Stomach smooth muscle (tissue), 2 donors: ENCODE results near the gene SPTBN5.

Source experiments
- H3K27ac ChIP-seq: one replicate; pipeline ENCODE4 v1.7.0; 2013; ENCODE audit warnings: mild to moderate bottlenecking, low read length, inconsistent platforms
- H3K27me3 ChIP-seq, 2 donors: one replicate each; pipeline ENCODE4 v1.7.0; 2013; ENCODE audit warnings: low read length in 2 of 2; ENCODE audit not compliant: insufficient read depth in 2 of 2, control insufficient read depth in 1 of 2
- H3K36me3 ChIP-seq, 2 donors: one replicate each; pipeline ENCODE4 v1.7.0; 2013; ENCODE audit warnings: low read length in 2 of 2; ENCODE audit not compliant: control insufficient read depth in 2 of 2, insufficient read depth in 2 of 2
- H3K4me1 ChIP-seq: one replicate; pipeline ENCODE4 v1.7.0; 2013; ENCODE audit warnings: low read length; ENCODE audit not compliant: control insufficient read depth, insufficient read depth
- H3K4me3 ChIP-seq, 2 donors: one replicate each; pipeline ENCODE4 v1.7.0; 2013; ENCODE audit warnings: low read length in 2 of 2
- H3K9ac ChIP-seq, 2 donors: one replicate each; pipeline ENCODE4 v1.7.0; 2013; ENCODE audit warnings: low read length in 2 of 2, mild to moderate bottlenecking in 1 of 2
- H3K9me3 ChIP-seq, 2 donors: one replicate each; pipeline ENCODE4 v1.7.0; 2013; ENCODE audit warnings: low read length in 2 of 2; ENCODE audit not compliant: control insufficient read depth in 2 of 2
- donor health status: healthy.
- donor health status: Pancreatic carcinoma.

Gene SPTBN5

DNA sequence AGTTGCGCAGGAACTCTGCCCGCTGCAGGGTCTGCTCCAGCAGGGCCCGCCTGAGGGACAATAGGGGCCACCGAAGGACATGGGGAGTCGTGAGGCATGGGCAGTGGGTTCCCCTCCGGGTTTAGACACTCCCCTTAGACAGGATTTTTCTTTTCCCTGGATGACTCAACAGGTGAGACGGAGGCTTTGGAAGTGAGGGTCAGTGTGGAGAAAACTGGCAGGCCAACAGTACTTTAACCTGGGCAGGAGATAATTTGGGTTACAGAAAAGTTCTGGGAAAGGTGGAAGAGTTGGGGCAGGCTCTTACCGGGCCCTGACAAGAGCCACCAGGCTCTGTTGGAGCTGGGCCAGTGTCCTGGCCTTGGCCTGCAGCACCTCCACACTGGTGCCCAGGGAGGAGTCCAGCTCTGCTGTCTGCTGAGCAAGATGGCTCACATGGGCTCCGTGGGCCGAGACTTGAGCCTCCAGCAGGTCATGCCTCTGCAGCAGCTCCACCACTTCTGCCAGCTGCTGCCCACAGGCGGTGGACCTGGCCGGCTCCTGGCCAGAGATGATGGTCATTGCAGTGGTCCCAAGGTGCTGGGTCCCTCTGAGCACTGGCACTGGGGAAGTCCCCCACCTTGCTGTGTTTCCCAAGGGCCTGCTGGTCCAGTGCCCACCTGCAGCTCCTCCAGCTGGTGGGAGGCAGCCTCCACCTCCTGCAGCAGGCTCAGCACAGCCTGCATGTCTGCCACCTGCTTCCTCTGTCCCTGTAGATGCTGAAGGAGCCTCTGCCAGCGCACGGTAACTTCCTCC lies 11.0 kb downstream of the SPTBN5 start:
- Histone ChIP-seq H3K9me3 (no peaks in the 10 kb centered on the region), H3K36me3 (no peaks in the 10 kb centered on the region), H3K4me1 (peaks cover 14% of the 10 kb centered on the region), H3K27ac (no peak overlapping the region), H3K27me3 (peaks cover 6 to 12% of the 10 kb centered on the region in 2 donors), H3K4me3 (peak overlapping the region in 1 of 2 donors; percentile 61), H3K9ac (no peak overlapping the region)

- H3K4me3 ChIP-seq = peak overlapping the region; percentile 46 to 61
These were observed 11.7 kb downstream of the SPTBN5 start for GRCh38 chr15:41881920-41882688.

DNA sequence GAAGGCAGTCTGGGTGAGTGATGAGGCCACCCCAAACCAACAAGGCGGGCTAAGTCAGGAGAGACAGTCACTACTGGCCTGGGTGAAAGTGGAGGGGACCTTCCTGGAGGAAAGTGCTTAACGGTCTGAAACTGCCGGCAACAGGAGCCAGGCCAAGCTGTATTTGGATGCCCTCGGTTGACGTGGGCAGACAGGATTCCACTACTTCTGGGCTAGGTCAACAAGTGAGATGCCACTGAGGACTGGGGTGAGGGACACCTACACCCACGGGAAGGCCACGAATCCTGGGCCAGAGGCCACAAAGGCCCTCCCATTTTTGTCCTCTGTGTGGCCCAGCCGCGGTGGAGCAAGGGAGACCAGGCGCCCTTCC lies 12.3 kb downstream of the SPTBN5 start:
- Histone ChIP-seq H3K36me3 (no peaks in the 10 kb centered on the region), H3K27ac (no peak overlapping the region), H3K4me1 (peaks cover 14% of the 10 kb centered on the region), H3K4me3 (no peak overlapping the region), H3K9ac (no peak overlapping the region), H3K9me3 (no peaks in the 10 kb centered on the region), H3K27me3 (peaks cover 6 to 12% of the 10 kb centered on the region in 2 donors)

More at GRCh38 chr15:41881920-41882688, 11.7 kb downstream of the SPTBN5 start:
- Histone ChIP-seq H3K27me3 (peaks cover 6 to 12% of the 10 kb centered on the region in 2 donors), H3K9ac (no peak overlapping the region), H3K4me1 (peaks cover 14% of the 10 kb centered on the region), H3K27ac (no peak overlapping the region), H3K9me3 (no peaks in the 10 kb centered on the region), H3K36me3 (no peaks in the 10 kb centered on the region)

DNA sequence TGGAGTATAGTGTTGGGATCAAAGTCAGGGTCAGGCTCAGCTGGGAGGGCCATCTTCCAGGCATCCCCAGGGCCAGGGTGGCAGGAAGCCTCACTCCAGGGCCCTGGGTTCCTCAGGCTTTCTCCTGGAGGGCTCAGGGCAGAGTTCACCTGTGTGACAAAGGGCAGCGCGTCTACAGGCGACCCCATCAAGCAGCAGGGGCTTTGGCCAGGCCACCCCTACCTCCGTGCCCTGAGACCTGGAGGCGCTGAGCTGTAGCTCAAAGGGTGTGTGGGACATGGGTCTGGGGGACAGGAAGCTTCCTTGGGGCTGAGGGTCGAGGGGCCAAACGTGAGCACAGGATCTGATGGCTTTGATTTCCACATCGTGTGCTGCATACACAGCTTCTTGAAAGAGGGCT lies 12.8 kb downstream of the SPTBN5 start:
- Histone ChIP-seq H3K36me3 (no peaks in the 10 kb centered on the region), H3K4me1 (peaks cover 14% of the 10 kb centered on the region), H3K9me3 (no peaks in the 10 kb centered on the region), H3K27me3 (peaks cover 6 to 12% of the 10 kb centered on the region in 2 donors), H3K4me3 (no peak overlapping the region), H3K27ac (no peak overlapping the region), H3K9ac (no peak overlapping the region)

- no peak overlapping the region for H3K4me3 ChIP-seq
- H3K27ac ChIP-seq = no peak overlapping the region
- H3K9me3 ChIP-seq = no peaks in the 10 kb centered on the region
- peaks cover 6 to 12% of the 10 kb centered on the region in 2 donors for H3K27me3 ChIP-seq
- H3K4me1 ChIP-seq = peaks cover 14% of the 10 kb centered on the region
- H3K9ac ChIP-seq = no peak overlapping the region
- no peaks in the 10 kb centered on the region for H3K36me3 ChIP-seq
These were observed 13.5 kb downstream of the SPTBN5 start for GRCh38 chr15:41880156-41880877.

DNA sequence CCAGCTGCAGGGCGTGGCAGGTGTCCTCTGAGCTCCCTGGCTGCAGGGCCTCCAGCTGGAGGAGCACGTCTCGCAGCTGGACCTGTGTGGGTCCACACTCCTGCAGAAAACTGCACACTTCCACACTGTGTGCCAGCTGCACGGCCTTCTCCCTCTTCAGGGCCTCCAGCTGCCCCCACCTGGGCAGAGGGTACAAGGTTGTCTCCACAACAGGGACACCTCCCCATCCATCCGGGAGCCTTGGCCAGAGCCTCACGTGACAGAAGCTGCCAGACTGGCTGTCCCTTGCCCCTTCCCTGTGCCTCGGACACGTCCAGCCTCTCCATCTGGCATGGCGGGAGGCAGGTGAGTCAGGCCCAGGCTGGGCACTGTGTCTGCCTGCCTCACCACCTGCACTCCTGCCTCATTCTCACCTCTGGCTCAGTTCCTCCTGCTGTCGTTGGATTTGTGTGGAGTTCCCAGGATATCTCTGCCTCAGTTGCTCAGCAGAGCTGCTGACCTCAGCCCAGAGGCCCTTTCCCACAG lies 14.5 kb downstream of the SPTBN5 start:
- peaks cover 6 to 12% of the 10 kb centered on the region in 2 donors for H3K27me3 ChIP-seq
- no peak overlapping the region for H3K4me3 ChIP-seq
- H3K36me3 ChIP-seq = no peaks in the 10 kb centered on the region
- H3K4me1 ChIP-seq = peaks cover 14% of the 10 kb centered on the region
- H3K27ac ChIP-seq = no peak overlapping the region
- no peak overlapping the region for H3K9ac ChIP-seq
- H3K9me3 ChIP-seq = no peaks in the 10 kb centered on the region

- Histone ChIP-seq H3K4me1 (peaks cover 14% of the 10 kb centered on the region), H3K36me3 (no peaks in the 10 kb centered on the region), H3K27ac (no peak overlapping the region), H3K9me3 (no peaks in the 10 kb centered on the region), H3K9ac (no peak overlapping the region), H3K4me3 (no peak overlapping the region), H3K27me3 (peaks cover 6 to 12% of the 10 kb centered on the region in 2 donors)
These were observed 15.5 kb downstream of the SPTBN5 start for GRCh38 chr15:41878355-41878699.

GRCh38 chr15:41877631-41878354 lies 16.1 kb downstream of the SPTBN5 start:
- no peaks in the 10 kb centered on the region for H3K9me3 ChIP-seq
- no peak overlapping the region for H3K4me3 ChIP-seq
- no peak overlapping the region for H3K9ac ChIP-seq
- no peaks in the 10 kb centered on the region for H3K36me3 ChIP-seq
- no peak overlapping the region for H3K27ac ChIP-seq
- H3K27me3 ChIP-seq = peaks cover 6 to 12% of the 10 kb centered on the region in 2 donors
- H3K4me1 ChIP-seq = peaks cover 12% of the 10 kb centered on the region

- no peak overlapping the region for H3K27ac ChIP-seq
- H3K9ac ChIP-seq = no peak overlapping the region
- H3K4me1 ChIP-seq = peaks cover 4% of the 10 kb centered on the region
- H3K9me3 ChIP-seq = no peaks in the 10 kb centered on the region
- peaks cover 6 to 12% of the 10 kb centered on the region in 2 donors for H3K27me3 ChIP-seq
- no peak overlapping the region for H3K4me3 ChIP-seq
- no peaks in the 10 kb centered on the region for H3K36me3 ChIP-seq
These were observed 17.2 kb downstream of the SPTBN5 start for GRCh38 chr15:41876689-41877088.

- Histone ChIP-seq H3K27ac (no peak overlapping the region), H3K27me3 (peaks cover 5% of the 10 kb centered on the region in 2 donors), H3K9ac (no peak overlapping the region), H3K4me1 (no peaks in the 10 kb centered on the region), H3K9me3 (no peaks in the 10 kb centered on the region), H3K4me3 (no peak overlapping the region), H3K36me3 (no peaks in the 10 kb centered on the region)
These were observed 17.8 kb downstream of the SPTBN5 start for GRCh38 chr15:41876007-41876406.
